AG04449 (cell line): ENCODE measurements around the gene ADAMTS17.
"Not testable (repeated sequence)": the region's sequence is repeated elsewhere in the genome, so short reads cannot be mapped to it uniquely, and the experiment has no call there.

Experiments used
- CTCF ChIA-PET: fragments of 350-600 bp; formaldehyde crosslinking; extraction: SDS; loops from one replicate; lab custom pipeline; 2021; ENCODE audit warnings: antibody characterized with exemption; lab: Yijun Ruan, JAX
- POLR2A ChIA-PET: fragments of 400-600, 350-600 bp; formaldehyde crosslinking; extraction: SDS; loops from one replicate; lab custom pipeline; 2020; ENCODE audit warnings: antibody characterized with exemption, inconsistent platforms; lab: Yijun Ruan, JAX
- DNase-seq: peaks from one replicate; pipeline ENCODE4 v3.0.0-alpha.2; 2010; ENCODE audit warnings: low read depth, low spot score
- H3K4me3 ChIP-seq: 2 replicates; pipeline ENCODE4 v1.5.1; 2011; ENCODE audit warnings: low read depth, mild to moderate bottlenecking, control low read depth, low read length
- TF ChIP-seq, protein P1 (sequence below): IDR thresholded peaks from one replicate; pipeline ENCODE4 v1.5.1; 2011; ENCODE audit warnings: mild to moderate bottlenecking, moderate library complexity, low read length, control low read depth, inconsistent platforms; ENCODE audit not compliant: insufficient read depth; ENCODE audit errors: missing control alignments

The ADAMTS17 gene

DNA sequence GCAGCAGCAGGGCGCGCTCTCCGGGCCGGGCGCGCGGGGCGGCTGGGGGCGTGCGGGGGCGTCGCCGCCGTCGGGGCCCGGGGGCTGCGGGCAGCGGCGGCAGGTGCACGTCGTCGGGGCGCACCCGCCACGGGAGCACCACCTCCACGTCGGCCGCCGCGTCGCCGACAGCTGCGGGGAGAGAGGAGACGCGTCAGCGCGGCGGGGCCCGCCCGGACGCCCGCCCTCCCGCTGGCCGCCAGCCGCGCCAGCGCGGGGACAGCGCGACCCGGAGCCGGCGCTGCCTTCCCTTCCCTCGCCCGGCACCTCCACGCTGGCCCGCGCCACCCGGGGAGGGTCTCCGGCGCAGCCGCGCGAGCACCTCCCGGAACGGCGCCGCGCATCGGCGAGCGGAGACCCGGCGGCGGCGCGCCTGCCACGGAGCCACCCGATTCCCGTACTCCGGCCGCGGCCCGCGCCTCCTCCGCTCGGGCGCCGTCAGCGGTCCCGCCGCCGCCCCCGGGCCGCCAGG, 481 bp downstream of the ADAMTS17 start:
- CTCF ChIA-PET: no interaction called here
- H3K4me3 ChIP-seq: no peak overlapping the region
- DNase-seq: no peak
- POLR2A ChIA-PET: no interaction called here
- TF ChIP-seq, protein P1, sequence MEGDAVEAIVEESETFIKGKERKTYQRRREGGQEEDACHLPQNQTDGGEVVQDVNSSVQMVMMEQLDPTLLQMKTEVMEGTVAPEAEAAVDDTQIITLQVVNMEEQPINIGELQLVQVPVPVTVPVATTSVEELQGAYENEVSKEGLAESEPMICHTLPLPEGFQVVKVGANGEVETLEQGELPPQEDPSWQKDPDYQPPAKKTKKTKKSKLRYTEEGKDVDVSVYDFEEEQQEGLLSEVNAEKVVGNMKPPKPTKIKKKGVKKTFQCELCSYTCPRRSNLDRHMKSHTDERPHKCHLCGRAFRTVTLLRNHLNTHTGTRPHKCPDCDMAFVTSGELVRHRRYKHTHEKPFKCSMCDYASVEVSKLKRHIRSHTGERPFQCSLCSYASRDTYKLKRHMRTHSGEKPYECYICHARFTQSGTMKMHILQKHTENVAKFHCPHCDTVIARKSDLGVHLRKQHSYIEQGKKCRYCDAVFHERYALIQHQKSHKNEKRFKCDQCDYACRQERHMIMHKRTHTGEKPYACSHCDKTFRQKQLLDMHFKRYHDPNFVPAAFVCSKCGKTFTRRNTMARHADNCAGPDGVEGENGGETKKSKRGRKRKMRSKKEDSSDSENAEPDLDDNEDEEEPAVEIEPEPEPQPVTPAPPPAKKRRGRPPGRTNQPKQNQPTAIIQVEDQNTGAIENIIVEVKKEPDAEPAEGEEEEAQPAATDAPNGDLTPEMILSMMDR: no peak

DNA sequence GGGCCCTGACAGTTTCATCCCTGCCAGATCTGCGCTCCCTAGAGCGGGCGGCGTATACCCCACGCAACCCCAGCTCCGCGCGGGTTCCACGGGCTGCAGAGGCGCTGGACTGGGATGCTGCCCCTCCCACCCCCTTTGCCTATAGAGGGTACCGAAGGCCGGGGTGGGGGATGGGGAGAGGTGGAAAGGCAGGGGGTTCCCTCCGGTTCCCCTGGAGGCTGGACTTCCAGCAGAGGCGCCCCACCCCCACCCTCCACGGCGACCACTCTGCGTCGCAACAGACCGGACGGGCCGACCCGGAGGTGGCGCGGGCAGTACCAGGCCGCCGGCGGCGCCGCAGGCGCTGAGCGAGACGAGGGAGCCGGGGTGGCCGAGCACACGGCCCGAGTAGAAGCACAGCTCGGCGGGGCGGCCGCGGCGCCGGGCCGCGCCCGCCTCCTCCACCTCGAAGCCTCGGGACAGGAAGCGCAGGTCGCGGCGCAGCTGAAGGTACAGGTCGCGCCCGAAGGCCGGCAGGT, 995 bp downstream of the ADAMTS17 start:
- TF ChIP-seq, protein P1: no peak
- CTCF ChIA-PET: interaction anchor here (1.0 to 2.2 kb wide), 2 partner anchors 8 to 9 kb away, joined by 6 to 11 read pairs; no protein-coding TSS in a partner anchor
- no peak for DNase-seq
- POLR2A ChIA-PET: no interaction called here
- no peak overlapping the region for H3K4me3 ChIP-seq

DNA sequence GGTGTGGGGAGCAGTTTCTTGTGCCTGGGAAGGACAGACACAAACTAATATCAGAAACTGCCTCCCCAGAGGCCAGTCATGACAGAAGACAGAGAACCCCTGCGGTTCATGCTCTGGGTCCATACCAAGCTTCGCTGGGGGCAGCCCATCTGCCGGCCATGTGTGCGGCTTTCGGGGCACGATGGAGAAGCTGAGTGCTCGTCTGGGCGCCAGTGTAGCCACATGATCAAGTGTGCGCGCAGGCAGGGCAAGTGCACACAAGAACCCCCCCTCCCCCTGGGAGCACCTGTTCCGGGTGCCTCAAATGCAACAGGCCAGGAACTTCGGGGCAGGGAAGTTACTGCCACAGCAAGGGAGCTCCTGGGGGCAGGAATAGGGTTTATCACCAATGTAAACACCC, 1.8 kb downstream of the ADAMTS17 start:
- TF ChIP-seq, protein P1: no peak
- POLR2A ChIA-PET: no interaction called here
- no peak overlapping the region for H3K4me3 ChIP-seq
- CTCF ChIA-PET: interaction anchor here (1.0 to 2.2 kb wide), 2 partner anchors 8 to 10 kb away, joined by 6 to 11 read pairs; no protein-coding TSS in a partner anchor
- DNase-seq: no peak

DNA sequence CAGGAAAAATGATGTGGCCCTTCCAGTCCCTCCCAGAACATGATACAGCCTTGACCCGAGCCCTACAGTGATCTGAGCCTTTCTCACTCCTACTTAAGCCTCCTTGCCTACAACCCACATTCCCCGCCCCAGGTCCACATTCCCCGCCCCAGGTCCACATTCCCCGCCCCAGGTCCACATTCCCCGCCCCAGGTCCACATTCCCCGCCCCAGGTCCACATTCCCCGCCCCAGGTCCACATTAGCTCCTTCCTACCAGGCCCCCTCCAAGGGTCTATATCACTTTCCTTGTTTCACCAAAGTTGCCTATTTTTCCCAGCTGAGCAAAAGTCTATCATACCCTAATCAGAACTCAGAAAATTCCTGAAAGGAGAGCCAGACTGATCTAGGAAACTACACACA, 2.3 kb downstream of the ADAMTS17 start:
- POLR2A ChIA-PET, H3K4me3 ChIP-seq, DNase-seq: not testable (repeated sequence)
- CTCF ChIA-PET: interaction anchor here (2.2 kb wide), 1 partner anchor 9 kb away, joined by 11 read pairs; no protein-coding TSS in a partner anchor

DNA sequence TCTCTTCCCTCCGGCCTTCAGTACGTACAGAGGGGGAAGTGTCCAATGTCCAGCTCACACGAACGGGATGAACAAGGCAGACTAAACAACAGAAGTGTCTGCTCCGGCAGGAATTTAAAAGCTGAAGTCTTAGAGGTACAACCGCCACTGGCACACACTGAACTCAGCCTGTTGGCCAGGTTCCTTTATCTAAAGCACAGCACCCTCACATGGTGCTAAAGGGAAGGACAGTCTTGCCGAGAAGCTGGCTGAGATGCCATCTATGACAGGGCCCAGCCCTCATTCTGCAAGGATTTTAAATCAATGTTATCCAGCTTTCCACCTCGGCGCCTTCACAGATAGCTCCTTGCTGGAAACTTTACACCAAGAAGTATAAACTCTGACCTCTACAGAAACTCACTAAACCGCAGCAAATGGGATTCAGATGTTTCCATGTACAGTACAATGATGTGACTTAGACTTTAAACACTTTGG, 2.8 kb downstream of the ADAMTS17 start:
- ChIA-PET POLR2A (no interaction called here), CTCF (interaction anchor here (1.2 to 2.2 kb wide), 2 partner anchors 9 to 407 kb away, joined by 3 to 11 read pairs; no protein-coding TSS in a partner anchor)
- no peak for DNase-seq
- no peak overlapping the region for H3K4me3 ChIP-seq
- TF ChIP-seq, protein P1: no peak

DNA sequence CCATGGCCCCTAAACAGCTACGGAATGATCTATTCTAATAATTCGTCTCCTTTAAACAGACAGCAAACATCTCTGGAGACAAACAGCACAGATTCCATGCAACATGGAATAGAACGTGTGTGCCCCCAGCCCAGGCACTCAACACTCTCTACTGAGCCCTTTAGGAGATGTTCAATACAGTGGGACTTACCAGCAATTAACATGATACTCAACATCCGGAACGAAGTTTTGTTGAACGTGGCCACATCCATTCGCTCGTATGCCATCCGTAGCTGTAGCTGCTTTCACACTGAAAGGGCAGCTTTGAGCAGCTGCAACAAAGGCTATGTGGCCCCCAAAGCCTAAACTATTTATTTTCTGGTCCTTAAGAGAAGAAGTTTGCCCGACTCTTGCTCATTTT, 3.5 kb downstream of the ADAMTS17 start:
- TF ChIP-seq, protein P1: no peak
- ChIA-PET CTCF (interaction anchor here (1.2 to 2.2 kb wide), 2 partner anchors 10 to 406 kb away, joined by 3 to 11 read pairs; no protein-coding TSS in a partner anchor), POLR2A (no interaction called here)

More for the DNA sequence above, 3.5 kb downstream of the ADAMTS17 start:
- no peak overlapping the region for H3K4me3 ChIP-seq
- DNase-seq: no peak
